Right renal cortex interstitium (tissue), 3 donors: Measurements from ENCODE around the gene PGM2. TPM values are rescaled to one million over a fixed set of nuclear protein-coding genes. Genes with fewer than 3 reads are reported as not detected.
A peak's percentile ranks its signal among the peaks of the same experiment; 100 is the strongest.

Experiments
- DNase-seq, 3 donors: peaks; one replicate each; pipeline ENCODE4 v3.0.0-alpha.2; 2013; ENCODE audit warnings: low read depth in 3 of 3, low spot score in 2 of 3
- polyA plus RNA-seq, 3 donors: library from polyadenylated mRNA; unstranded; fragments of 120-200 nt; gene quantifications; one replicate each; pipeline ENCODE4 v1.2.1, GENCODE V29; 2013; ENCODE audit not compliant: insufficient read length in 3 of 3

The PGM2 gene
- polyA plus RNA-seq, 3 donors = 38.4 to 42.6 (median 39.7) TPM

- no peak for DNase-seq
Observed at GRCh38 chr4:37858872-37859271, 32.4 kb downstream of the PGM2 start.

- DNase-seq = no peak
Observed at GRCh38 chr4:37860266-37860665, 33.8 kb downstream of the PGM2 start.

DNA sequence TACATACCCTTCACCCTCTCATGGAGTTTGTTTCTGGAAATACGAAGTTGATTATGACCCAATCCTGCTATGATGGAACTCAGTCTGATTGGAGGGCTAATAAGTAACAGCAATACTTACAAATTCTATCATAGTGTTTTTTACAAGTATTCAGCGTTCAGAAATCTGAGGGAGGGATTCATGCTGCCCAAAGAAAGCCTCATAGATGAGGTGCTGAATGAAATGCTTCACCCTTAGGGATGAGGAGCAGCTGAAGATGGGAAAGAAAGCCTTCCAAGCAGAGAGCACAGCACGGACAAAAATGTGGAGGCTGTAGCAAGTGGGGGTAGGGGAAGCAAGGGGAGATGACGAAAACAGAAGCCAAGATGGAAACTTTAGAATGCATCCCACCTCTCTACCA, 36.5 kb downstream of the PGM2 start:
- no peak for DNase-seq

- DNase-seq = no peak
Observed at GRCh38 chr4:37864786-37865185, 38.3 kb downstream of the PGM2 start.

DNA sequence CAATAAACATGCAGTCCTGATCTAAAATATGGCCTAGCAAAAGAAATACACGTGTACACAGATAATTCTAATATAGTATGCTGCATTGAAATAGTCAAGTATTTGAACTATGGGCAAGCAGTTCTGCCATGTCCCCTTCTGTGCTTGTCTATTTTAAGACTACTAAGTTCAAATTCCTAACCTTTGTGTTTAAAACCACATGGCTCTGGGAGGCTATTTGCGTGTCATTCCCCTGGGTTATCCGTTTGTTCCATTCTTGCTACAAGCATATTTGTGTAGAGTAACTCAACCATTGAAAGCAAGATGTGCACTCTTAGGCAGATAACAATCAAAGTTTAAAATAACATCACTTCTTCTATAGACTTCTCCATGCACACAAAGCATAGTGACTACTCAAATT, 39.0 kb downstream of the PGM2 start:
- no peak for DNase-seq

DNA sequence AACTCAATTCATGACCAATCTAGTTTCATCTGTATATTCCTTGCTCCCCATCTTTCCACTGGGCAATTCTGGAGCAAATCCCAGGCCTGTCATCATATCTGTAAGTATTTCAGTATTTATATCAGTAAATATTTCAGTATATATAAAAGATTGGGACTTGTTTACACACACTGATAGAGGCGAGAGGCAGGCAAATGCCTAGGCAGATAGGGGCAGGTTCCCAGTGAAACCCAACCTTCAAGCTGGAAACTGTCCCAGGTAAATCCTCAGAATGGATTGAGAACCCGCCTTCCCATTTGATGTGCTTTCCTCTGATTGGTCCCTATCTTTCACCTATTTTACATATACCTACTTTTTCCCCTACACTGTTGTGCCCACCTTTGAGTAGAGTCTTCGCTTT, 40.6 kb downstream of the PGM2 start:
- DNase-seq = no peak

GRCh38 chr4:37868238-37868637, 41.8 kb downstream of the PGM2 start:
- no peak for DNase-seq

GRCh38 chr4:37872310-37872988, 46.0 kb downstream of the PGM2 start:
- no peak for DNase-seq

GRCh38 chr4:37873386-37873785, 46.9 kb downstream of the PGM2 start:
- no peak for DNase-seq

- no peak for DNase-seq
Observed at GRCh38 chr4:37876156-37876555, 49.7 kb downstream of the PGM2 start.

- no peak for DNase-seq
Observed at GRCh38 chr4:37879365-37879764, 52.9 kb downstream of the PGM2 start.

GRCh38 chr4:37881811-37882210, 55.3 kb downstream of the PGM2 start:
- DNase-seq = no peak

- DNase-seq = no peak
Observed at GRCh38 chr4:37882665-37883296, 56.3 kb downstream of the PGM2 start.

DNA sequence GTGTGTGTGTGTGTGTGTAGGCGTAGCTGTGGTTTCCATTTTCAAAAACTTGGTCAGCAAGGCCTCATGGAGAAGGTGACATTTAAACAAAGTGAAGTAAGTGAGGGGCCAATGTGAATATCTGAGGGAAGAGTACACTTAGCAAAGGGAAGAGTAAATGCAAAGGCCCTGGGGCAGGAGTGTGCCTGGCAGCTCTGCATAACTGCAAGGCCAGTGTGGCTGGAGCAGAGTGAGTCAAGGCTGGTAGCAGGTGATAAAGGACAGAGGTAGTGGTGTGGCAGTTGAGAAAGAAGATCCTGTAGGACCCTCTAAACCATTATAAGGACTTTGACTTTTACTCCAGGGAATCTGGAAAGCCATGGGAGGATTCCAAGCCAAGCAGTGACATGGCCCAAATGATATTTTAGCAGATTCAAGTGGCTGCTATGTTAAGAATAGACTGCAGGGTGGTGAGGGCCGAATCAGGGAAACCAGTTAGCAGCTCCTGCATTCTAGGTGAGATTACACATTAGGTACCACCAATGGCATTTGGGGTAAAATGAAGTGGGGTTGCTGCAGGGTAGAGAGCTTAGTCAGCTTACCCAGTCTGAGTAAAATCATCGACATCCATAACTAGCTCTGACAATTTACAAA, 58.5 kb downstream of the PGM2 start:
- no peak for DNase-seq

DNA sequence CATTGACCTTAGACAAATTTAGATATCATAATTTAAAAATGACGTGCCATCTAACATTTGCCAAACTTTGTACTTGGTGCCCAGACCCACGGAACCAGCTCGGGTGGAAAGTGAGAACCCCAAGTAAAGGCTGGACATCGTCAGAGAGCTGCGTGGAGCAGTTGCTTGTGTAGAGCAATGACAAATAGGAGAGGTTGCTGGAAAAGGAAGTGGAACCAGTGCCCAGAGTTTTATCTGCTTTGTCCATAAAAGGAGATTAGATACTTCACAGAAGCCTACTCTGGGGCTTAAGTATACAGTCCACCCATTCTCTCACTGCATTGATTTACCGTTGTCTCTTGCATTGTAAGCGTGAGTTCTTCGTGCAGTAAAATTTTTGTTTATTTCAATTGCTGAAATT, 59.0 kb downstream of the PGM2 start:
- DNase-seq = no peak

DNA sequence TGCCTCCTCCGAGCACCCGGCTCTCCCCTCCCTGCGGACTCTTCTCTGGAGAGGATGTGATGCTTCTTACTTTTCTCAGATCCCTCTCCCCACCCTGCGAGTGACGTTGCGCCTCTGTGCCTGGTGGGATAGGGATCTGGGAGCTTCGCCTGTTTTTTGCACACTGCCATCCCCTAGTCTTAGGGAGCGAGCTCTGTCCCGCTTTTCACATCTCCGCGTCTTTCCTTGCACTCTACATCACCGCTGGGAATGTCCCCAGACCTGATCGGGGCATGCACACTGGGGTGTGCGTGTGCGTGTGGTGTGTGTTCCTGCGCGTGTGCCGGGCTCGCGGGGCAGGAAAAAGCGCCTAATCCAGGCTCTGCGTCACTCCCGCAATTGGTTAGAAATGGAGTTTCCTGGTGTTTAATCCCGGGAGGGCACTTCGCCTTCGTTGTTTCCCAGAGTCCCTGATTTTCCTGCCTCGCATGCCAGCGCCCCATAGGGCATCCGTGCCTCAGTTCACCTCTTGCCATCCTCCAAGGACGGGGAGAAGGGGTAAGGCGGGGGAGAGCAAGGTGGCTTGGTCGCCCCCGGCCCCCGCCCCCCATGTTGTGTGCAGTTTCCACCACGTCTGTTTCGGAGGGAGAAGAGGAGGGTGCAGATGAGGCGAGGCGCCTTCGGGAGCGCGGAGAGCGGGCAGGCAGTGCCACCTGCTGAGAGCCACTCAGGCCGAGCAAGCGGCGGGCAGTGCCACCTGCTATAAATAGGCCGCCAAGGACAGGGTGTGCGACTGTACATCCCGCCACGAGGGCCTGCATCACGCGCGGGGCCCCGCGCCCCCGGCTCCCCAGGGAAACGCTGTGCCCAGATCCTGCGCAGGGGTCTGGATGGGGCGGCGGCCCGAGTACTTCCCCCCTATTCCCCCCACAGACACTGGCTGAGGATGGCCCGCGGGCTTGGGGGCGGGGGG, 63.6 kb downstream of the PGM2 start:
- peak in 1 of 3 donors; percentile 19 for DNase-seq

DNA sequence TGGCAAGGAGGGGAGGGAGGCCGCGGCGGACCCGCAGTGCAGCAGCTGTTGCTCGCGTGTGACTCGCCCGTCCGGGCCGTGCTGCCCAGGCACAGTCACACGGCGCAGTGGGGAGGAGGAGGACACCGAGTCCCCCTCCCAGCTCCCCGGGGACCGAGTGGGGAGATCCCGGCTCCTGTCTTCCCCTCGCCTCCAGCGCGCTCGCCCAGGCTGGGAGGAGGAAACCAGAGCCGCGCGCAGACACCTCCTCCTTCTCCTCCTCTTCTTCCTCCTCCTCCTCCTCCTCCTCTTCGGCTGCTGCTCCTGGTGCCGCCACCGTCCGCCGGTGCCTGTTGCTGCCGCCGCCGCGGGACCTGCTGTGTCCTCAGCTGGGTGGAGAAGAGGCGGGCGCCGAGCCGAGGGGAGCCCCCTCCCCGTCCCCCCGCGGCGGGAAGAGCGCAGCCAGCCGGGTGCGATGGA, 64.3 kb downstream of the PGM2 start, which contains the start of gene TBC1D1:
Gene TBC1D1, plus strand, starts transcription at position 284 of the 459 bp plus-strand sequence. CDS start 11,012 bp downstream, outside the sequence.
- peak in 1 of 3 donors; percentile 6 for DNase-seq

DNA sequence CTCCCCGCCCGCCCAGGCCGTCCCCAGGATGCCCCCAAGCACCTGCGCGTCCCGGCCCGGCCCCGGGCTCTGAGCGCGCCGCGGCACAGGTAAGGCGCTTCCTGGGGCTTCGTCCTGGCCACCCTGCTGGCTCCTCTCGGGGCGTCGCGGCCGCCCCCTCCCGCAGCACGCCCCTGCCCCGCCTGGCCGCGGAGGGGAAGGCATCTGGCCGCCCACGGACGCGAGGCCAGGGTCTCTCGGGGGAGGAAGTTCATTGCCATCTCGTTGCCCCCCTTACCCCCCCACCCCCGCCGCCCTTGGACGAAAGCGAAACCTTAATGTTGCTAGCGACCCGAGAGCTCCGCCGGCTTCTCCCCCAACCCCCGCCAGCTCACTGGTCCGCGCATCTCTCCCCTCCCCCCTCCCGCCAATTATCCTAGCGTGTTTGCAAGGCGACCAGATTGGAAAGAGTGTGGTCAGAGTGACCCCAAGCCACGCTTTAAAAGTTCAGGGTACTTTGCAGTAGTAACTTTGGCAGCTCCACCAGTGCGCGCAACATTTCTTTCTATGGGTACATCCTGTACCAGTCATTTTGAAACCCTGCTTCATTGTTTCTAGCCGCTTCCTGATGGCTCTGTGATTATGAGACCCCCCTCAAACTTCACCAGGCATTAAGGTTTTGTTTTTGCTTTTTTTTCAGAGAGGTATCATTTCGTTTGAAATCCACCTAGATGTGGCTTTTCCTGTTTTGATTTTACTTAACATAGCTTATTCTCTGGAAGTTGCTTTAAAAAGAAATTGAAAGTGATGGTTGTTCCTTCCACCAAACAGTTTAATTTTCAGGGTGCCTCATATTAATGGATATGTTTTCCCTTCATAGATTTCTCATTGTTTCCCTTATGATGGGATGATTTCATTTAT, 65.0 kb downstream of the PGM2 start:
- peak in 1 of 3 donors; percentile 40 for DNase-seq

GRCh38 chr4:37892641-37893040, 66.2 kb downstream of the PGM2 start:
- DNase-seq = no peak

DNA sequence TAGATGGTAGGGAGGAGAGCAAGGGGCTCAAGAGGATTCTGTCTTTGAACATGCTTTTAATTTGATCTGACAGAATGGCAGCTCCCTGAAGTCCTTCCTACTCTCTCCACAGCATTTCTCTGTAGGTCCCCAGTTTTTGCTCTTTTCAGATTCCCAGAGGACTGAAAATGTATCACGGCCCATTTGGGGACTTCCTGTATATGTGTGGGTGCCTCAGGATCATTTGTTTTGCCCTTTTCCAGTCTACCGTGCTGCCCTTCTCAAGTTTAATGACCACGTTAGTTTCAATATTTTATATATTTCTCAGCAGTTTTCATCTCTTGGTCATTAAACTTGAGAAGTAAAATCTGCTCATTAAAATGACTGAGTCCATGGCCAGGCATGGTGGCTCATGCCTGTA, 66.7 kb downstream of the PGM2 start:
- DNase-seq = no peak
